22Rv1 (cell line): ENCODE results near the gene NARS2.
"Not testable (repeated sequence)": the region's sequence is repeated elsewhere in the genome, so short reads cannot be mapped to it uniquely, and the experiment has no call there.

Source experiments
- H3K27ac ChIP-seq: fragments of 450-650 bp; 2 replicates; pipeline ENCODE4 v1.5.1; 2017
- ZFX ChIP-seq: fragments of 450-650 bp; IDR thresholded peaks from 2 replicates; pipeline ENCODE4 v1.6.1; 2017; ENCODE audit warnings: antibody characterized with exemption, borderline replicate concordance
- TF ChIP-seq, protein P1 (sequence below): fragments of 450-650 bp; IDR thresholded peaks from 2 replicates; pipeline ENCODE4 v1.5.1; 2017; ENCODE audit warnings: mild to moderate bottlenecking

NARS2 gene, protein sequence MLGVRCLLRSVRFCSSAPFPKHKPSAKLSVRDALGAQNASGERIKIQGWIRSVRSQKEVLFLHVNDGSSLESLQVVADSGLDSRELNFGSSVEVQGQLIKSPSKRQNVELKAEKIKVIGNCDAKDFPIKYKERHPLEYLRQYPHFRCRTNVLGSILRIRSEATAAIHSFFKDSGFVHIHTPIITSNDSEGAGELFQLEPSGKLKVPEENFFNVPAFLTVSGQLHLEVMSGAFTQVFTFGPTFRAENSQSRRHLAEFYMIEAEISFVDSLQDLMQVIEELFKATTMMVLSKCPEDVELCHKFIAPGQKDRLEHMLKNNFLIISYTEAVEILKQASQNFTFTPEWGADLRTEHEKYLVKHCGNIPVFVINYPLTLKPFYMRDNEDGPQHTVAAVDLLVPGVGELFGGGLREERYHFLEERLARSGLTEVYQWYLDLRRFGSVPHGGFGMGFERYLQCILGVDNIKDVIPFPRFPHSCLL

DNA sequence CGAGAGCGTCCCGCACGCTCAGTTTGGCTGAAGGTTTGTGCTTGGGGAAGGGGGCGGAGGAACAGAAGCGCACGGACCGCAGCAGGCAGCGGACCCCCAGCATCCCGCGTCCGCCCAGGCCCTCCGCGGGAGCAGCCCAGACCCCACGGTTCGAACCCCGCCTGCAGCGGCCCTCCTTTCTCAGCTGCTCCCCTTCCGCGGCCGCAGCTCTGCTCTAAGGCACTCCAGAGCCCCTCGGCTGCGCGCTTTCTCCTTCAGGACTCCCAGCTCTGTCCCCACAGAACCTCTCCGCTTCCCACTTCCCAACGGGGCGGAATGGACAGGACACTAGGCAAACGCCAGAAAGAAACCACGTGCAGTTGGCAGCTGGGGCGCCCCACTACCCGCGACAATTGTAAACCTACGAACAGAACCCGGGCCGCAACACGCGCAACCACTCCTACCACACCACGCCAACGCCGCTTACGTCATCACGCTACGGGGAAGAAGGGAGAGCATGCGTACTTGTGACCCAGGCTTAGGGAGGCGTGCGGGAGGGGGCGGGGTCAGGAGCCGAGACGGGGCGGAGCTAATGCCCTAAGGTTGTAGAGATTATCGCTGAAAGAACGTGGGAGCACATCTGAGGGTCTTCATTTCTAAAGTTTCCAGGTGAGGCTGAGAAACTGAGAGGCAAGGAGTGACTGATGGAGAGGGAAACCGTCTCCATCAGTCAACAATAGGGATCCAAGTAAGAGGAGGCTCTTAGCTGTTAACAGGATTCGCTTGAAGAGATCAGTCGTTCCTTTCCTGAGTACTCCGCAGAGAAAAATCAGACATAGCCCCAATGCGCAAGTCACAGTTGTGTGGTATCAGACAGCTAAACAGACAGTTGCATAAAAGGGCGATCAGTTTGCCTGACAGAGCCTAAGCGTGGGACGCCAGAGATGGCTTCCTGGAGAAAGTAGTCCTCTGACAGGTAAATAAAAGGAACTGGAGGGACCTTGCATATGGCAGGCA lies at the start of gene NARS2:
Gene NARS2, minus strand, starts transcription at position 479 of the 996 bp plus-strand sequence. Its CDS starts 376 bp downstream, at position 103.
- no peak for TF ChIP-seq ZFX
- TF ChIP-seq, protein P1, sequence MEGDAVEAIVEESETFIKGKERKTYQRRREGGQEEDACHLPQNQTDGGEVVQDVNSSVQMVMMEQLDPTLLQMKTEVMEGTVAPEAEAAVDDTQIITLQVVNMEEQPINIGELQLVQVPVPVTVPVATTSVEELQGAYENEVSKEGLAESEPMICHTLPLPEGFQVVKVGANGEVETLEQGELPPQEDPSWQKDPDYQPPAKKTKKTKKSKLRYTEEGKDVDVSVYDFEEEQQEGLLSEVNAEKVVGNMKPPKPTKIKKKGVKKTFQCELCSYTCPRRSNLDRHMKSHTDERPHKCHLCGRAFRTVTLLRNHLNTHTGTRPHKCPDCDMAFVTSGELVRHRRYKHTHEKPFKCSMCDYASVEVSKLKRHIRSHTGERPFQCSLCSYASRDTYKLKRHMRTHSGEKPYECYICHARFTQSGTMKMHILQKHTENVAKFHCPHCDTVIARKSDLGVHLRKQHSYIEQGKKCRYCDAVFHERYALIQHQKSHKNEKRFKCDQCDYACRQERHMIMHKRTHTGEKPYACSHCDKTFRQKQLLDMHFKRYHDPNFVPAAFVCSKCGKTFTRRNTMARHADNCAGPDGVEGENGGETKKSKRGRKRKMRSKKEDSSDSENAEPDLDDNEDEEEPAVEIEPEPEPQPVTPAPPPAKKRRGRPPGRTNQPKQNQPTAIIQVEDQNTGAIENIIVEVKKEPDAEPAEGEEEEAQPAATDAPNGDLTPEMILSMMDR, result no peak
- peak within 1 kb of the TSS; percentile 81 for H3K27ac ChIP-seq

DNA sequence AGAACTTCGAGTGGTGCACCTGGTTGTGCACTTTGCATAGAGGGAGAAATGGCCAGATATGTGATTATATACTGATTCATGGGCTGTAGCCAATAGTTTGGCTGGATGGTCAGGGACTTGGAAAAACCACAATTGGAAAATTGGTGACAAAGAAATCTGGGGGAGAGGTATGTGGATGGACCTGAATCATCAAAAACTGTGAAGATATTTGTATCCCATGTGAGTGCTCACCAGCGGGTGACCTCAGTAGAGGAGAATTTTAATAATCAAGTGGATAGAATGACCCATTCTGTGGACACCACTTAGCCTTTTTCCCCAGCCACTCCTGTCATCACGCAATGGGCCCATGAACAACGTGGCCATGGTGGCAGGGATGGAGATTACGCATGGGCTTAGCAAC lies 48.0 kb upstream of the NARS2 start:
- TF ChIP-seq, protein P1, result no peak
- no peak for TF ChIP-seq ZFX
- H3K27ac ChIP-seq, result no peak overlapping the region

DNA sequence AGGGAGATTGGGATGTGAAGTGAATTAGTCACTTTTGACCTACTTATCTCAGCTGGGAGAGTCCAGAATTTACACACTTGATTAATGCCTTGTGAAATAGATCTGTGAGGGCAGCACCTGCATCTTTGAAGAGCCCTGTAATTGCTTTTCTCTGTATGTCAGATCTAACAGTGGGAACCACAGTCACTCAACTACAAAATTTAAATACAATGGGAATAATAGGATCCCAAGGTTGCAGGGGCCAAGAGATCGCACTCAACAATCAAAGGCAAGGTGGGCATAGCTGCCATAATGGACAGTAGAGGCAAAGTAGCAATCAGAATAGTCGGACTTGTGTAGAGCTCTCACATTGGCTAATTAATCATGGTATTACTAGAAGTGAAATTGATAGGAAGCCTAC lies 45.5 kb upstream of the NARS2 start:
- TF ChIP-seq ZFX, result no peak
- TF ChIP-seq, protein P1, result no peak
- H3K27ac ChIP-seq, result no peak overlapping the region

DNA sequence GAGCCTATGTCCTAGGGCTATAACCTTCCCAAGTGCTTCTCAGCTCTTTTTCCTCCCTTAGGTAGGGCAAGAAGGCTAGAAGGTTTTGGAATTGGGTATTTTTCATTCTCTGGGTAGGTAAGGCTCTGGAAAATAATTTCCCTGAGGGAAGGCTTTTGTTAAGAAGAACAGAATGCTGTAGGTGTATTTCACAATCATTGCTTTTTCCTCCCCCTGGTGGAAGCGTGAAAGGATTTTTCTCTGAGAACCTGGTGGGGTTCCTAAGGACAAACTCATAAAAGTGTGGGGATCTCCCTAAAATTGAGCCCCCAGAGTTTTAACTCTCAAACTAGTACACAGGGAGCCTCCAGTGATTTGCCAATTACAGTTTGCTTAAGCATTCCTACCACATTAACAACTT lies 41.1 kb upstream of the NARS2 start:
- TF ChIP-seq, protein P1, result no peak
- no peak for TF ChIP-seq ZFX
- no peak overlapping the region for H3K27ac ChIP-seq

DNA sequence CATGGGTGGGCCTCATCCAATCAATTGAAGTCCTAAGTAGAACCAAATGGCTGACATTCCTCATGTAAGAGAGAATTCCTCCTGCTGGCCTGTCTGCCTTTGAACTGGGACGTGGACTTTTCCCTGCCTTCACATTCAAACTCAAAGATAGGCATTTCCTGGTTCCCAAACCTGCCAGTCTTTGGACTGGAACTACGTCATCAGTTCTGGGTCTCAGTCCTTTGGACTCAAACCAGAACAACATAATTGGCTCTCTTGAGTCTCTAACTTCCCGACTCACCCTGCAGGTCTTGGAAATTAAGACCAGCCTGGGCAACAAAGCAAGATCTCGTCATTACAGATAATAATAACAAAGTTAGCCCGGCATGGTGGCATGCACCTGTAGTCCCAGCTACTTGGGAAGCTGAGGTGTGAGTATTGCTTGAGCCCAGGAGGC lies 38.7 kb upstream of the NARS2 start:
- H3K27ac ChIP-seq, result no peak overlapping the region
- no peak for TF ChIP-seq ZFX
- TF ChIP-seq, protein P1, result no peak

DNA sequence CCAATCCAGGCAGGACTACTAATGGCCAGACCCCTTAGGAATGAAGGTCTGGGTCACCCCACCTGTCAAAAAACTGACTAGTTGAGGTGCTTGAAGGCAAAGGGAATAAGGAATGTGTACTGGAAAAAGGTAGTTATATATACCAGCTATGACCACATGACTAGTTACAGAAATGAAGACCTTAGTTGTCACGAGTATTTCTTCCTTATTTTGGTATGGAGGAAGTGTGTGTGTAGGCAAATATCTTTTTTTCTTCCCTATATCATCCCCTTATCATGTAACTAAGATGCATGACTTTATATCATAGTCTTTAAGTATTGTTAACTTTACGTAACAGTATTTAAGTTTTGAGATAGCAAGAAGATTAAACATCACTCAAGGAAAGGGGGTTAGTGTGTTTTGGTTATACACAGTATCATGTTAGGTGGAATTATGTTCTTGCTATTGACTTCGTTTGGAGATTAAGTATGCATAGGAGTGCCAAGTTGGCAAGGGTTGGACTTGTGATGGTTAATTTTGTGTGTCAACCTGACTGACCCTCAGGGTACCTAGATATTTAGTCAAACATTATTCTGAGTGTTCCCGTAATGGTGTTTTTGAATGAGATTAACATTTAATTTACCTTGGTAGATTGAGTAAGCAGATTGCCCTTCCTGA lies 38.2 kb upstream of the NARS2 start:
- no peak overlapping the region for H3K27ac ChIP-seq
- TF ChIP-seq, protein P1, result no peak
- TF ChIP-seq ZFX, result no peak

DNA sequence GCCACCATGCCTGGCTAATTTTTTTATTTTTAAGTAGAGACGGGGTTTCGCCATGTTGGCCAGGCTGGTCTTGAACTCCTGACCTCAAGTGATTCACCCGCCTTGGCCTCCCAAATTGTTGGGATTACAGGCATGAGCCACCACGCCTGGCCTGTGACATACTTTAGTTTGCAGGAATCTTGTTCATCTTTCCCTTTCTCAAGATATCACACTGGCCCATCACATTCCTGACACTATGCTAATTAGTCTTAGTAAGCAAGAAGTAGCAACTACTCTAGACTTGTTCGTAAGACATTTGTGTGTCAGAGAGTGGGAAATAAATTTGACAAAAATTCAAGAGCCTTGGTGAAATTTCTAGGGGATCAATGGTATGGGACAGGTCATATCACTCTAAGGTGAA lies 34.7 kb upstream of the NARS2 start:
- H3K27ac ChIP-seq, result not testable (repeated sequence)
